ENCODE results near the gene LXN. TPM values are rescaled to one million over a fixed set of nuclear protein-coding genes. Genes with fewer than 3 reads are reported as not detected.

Gene LXN
- total and polyA plus RNA-seq, 2 of the 8 experiments (the other 6 are each of a cell fraction or from before 2014, with no cell fraction given): 3.2 to 4.7 TPM

GRCh38 chr3:158640646-158641045 is 31.8 kb downstream of the LXN start (continued):
- no peak for TF ChIP-seq CHD2 (IDR thresholded peaks at IDR 0.05; ENCODE audit: low read length)
- TF ChIP-seq SIX5 (IDR thresholded peaks at IDR 0.05; ENCODE audit: low read depth, low read length): no peak
- TF ChIP-seq E2F6 (IDR thresholded peaks at IDR 0.05): no peak
- TF ChIP-seq CBX8 (IDR thresholded peaks at IDR 0.05; ENCODE audit: borderline replicate concordance, low read depth, low read length): no peak
- no peak for TF ChIP-seq TCF12 (IDR thresholded peaks at IDR 0.05; ENCODE audit: low read depth, low read length)
- TF ChIP-seq KDM4A (IDR thresholded peaks at IDR 0.05; ENCODE audit: low read depth, low read length, severe bottlenecking): no peak

Data from H1 (cell line).